Transverse colon (tissue), 4 donors: ENCODE results near the gene DPP4.

Source experiments
- POLR2A ChIP-seq: fragments of 450-650 bp; IDR thresholded peaks from one replicate; pipeline ENCODE4 v1.6.1; 2016; ENCODE audit warnings: antibody characterized with exemption, mild to moderate bottlenecking, moderate library complexity
- POLR2AphosphoS5 ChIP-seq, 3 donors: sonication (generic); formaldehyde crosslinking; IDR thresholded peaks; one replicate each; pipeline ENCODE4 v1.6.1; 2016; ENCODE audit warnings: antibody characterized with exemption in 3 of 3
- TF ChIP-seq, protein P1 (sequence below), 5 experiments: fragments of 200-600 bp in 3 of 5; fragments of 450-650 bp in 2 of 5; sonication (generic) in 3 of 5; IDR thresholded peaks; 1 replicate in 2 of 5; 2 replicates in 3 of 5; pipeline ENCODE4 v1.5.1; 2016 to 2017; ENCODE audit warnings: antibody characterized with exemption in 5 of 5, inconsistent platforms in 3 of 5, mild to moderate bottlenecking in 2 of 5, moderate library complexity in 1 of 5

DNA sequence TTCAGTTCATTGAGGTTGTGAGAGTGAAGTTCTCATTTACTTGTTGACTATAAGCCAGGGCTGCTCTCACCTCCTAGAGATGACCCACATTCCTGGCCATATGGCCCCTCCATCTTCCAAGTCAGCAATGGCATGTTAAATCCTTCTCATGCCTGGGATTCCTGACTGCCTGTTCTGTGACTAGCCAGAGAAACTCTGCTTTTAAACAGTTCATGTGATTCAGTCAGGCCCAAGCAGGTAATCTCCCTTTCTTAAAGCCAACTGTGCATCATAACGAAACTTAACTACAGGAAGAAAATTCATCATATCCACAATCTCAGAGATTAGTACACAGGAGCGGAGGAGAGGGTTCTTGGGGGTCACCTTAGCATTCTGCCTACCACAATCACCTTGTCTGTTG, 11.5 kb downstream of the DPP4 start:
- TF ChIP-seq POLR2A (no peak), POLR2AphosphoS5 (IDR thresholded peaks at IDR 0.05) (no peak)
- TF ChIP-seq, protein P1, sequence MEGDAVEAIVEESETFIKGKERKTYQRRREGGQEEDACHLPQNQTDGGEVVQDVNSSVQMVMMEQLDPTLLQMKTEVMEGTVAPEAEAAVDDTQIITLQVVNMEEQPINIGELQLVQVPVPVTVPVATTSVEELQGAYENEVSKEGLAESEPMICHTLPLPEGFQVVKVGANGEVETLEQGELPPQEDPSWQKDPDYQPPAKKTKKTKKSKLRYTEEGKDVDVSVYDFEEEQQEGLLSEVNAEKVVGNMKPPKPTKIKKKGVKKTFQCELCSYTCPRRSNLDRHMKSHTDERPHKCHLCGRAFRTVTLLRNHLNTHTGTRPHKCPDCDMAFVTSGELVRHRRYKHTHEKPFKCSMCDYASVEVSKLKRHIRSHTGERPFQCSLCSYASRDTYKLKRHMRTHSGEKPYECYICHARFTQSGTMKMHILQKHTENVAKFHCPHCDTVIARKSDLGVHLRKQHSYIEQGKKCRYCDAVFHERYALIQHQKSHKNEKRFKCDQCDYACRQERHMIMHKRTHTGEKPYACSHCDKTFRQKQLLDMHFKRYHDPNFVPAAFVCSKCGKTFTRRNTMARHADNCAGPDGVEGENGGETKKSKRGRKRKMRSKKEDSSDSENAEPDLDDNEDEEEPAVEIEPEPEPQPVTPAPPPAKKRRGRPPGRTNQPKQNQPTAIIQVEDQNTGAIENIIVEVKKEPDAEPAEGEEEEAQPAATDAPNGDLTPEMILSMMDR (IDR thresholded peaks at IDR 0.05) = no peak
